Ovary (tissue), 3 donors: ENCODE measurements around the gene GABPB2.

ENCODE experiments used
- EP300 ChIP-seq: sonication (generic); formaldehyde crosslinking; IDR thresholded peaks from one replicate; pipeline ENCODE4 v1.6.1; 2017; ENCODE audit warnings: antibody characterized with exemption
- POLR2A ChIP-seq: fragments of 450-650 bp; IDR thresholded peaks from one replicate; pipeline ENCODE4 v1.6.1; 2017; ENCODE audit warnings: antibody characterized with exemption, mild to moderate bottlenecking, moderate library complexity
- TF ChIP-seq, protein P1 (sequence below), 3 donors: fragments of 450-650 bp in 2 of 3; fragments of 200-600 bp in 1 of 3; IDR thresholded peaks; one replicate each; pipeline versions ENCODE4 v1.5.1 to v1.8.0; 2016 to 2022; ENCODE audit warnings: antibody characterized with exemption in 3 of 3, mild to moderate bottlenecking in 1 of 3
- donor health status: DM: no; HTN: no; CAD: no.

- TF ChIP-seq, protein P1, sequence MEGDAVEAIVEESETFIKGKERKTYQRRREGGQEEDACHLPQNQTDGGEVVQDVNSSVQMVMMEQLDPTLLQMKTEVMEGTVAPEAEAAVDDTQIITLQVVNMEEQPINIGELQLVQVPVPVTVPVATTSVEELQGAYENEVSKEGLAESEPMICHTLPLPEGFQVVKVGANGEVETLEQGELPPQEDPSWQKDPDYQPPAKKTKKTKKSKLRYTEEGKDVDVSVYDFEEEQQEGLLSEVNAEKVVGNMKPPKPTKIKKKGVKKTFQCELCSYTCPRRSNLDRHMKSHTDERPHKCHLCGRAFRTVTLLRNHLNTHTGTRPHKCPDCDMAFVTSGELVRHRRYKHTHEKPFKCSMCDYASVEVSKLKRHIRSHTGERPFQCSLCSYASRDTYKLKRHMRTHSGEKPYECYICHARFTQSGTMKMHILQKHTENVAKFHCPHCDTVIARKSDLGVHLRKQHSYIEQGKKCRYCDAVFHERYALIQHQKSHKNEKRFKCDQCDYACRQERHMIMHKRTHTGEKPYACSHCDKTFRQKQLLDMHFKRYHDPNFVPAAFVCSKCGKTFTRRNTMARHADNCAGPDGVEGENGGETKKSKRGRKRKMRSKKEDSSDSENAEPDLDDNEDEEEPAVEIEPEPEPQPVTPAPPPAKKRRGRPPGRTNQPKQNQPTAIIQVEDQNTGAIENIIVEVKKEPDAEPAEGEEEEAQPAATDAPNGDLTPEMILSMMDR (IDR thresholded peaks at IDR 0.05): no peak
- no peak for TF ChIP-seq POLR2A
- no peak for TF ChIP-seq EP300
These were observed 1.5 kb upstream of the GABPB2 start for GRCh38 chr1:151069103-151069486.
